GM21825 (cell line): ENCODE measurements around the gene RANBP9.

Experiments used
- ATAC-seq: cut with Tn5 transposase; IDR thresholded peaks from one replicate; pipeline ENCODE4 v1.9.1; 2021; ENCODE audit warnings: mild to moderate bottlenecking, moderate library complexity; ENCODE audit not compliant: unreplicated experiment

RANBP9 gene

GRCh38 chr6:13711733-13712598 is at the start of gene RANBP9:
RANBP9 (minus strand) TSS chr6:13711835; CDS start chr6:13711505, 330 bp downstream.
- ATAC-seq: peak; percentile 71

GRCh38 chr6:13760307-13761304 is 49.0 kb upstream of the RANBP9 start:
- no peak for ATAC-seq

- ATAC-seq: no peak
Observed at GRCh38 chr6:13759025-13759424, 47.4 kb upstream of the RANBP9 start.

GRCh38 chr6:13754644-13755043 is 43.0 kb upstream of the RANBP9 start:
- ATAC-seq: no peak

GRCh38 chr6:13743736-13744127 is 32.1 kb upstream of the RANBP9 start:
- ATAC-seq: no peak

GRCh38 chr6:13742961-13743735 is 31.5 kb upstream of the RANBP9 start:
- no peak for ATAC-seq

GRCh38 chr6:13741365-13741764 is 29.7 kb upstream of the RANBP9 start:
- no peak for ATAC-seq

GRCh38 chr6:13735031-13735430 is 23.4 kb upstream of the RANBP9 start:
- no peak for ATAC-seq

- no peak for ATAC-seq
Observed at GRCh38 chr6:13733178-13733887, 21.7 kb upstream of the RANBP9 start.

GRCh38 chr6:13730704-13731103 is 19.1 kb upstream of the RANBP9 start:
- ATAC-seq: no peak

GRCh38 chr6:13729891-13730290 is 18.3 kb upstream of the RANBP9 start:
- no peak for ATAC-seq

- no peak for ATAC-seq
Observed at GRCh38 chr6:13725570-13725969, 13.9 kb upstream of the RANBP9 start.

- ATAC-seq: no peak
Observed at GRCh38 chr6:13725052-13725451, 13.4 kb upstream of the RANBP9 start.

- no peak for ATAC-seq
Observed at GRCh38 chr6:13724182-13724581, 12.5 kb upstream of the RANBP9 start.

GRCh38 chr6:13722880-13723279 is 11.2 kb upstream of the RANBP9 start:
- ATAC-seq: no peak

- no peak for ATAC-seq
Observed at GRCh38 chr6:13718123-13718458, 6.5 kb upstream of the RANBP9 start.

GRCh38 chr6:13716955-13717295 is 5.3 kb upstream of the RANBP9 start:
- ATAC-seq: no peak

- no peak for ATAC-seq
Observed at GRCh38 chr6:13716225-13716954, 4.8 kb upstream of the RANBP9 start.

- no peak for ATAC-seq
Observed at GRCh38 chr6:13715444-13715883, 3.8 kb upstream of the RANBP9 start.

GRCh38 chr6:13712599-13712898 is 914 bp upstream of the RANBP9 start:
- ATAC-seq: no peak
